Type B pancreatic cell (in vitro differentiated cells): ENCODE data around the gene COL25A1. TPM values are rescaled to one million over a fixed set of nuclear protein-coding genes. Genes with fewer than 3 reads are reported as not detected.

ENCODE experiments used
- DNase-seq: peaks from one replicate; pipeline ENCODE4 v3.0.0; 2021; ENCODE audit warnings: mixed read lengths; ENCODE audit not compliant: unreplicated experiment; ENCODE audit errors: extremely low spot score
- H3K27ac Mint-ChIP-seq: 2 replicates; pipeline ENCODE4 v1.8.0; 2021; ENCODE audit warnings: mild to moderate bottlenecking, mixed read lengths
- H3K27me3 Mint-ChIP-seq: 2 replicates; pipeline ENCODE4 v1.8.0; 2021; ENCODE audit warnings: mixed read lengths
- H3K36me3 Mint-ChIP-seq: 2 replicates; pipeline ENCODE4 v1.8.0; 2021; ENCODE audit warnings: mixed read lengths
- H3K4me1 Mint-ChIP-seq: one replicate; pipeline ENCODE4 v1.8.0; 2021; ENCODE audit warnings: mixed read lengths; ENCODE audit not compliant: unreplicated experiment
- H3K4me3 Mint-ChIP-seq: 2 replicates; pipeline ENCODE4 v1.8.0; 2021; ENCODE audit warnings: mild to moderate bottlenecking, mixed read lengths
- H3K9me3 Mint-ChIP-seq: 2 replicates; pipeline ENCODE4 v1.8.0; 2021; ENCODE audit warnings: mixed read lengths
- total RNA-seq: library from RNA; stranded (reverse); gene quantifications from 2 replicates; pipeline ENCODE4 v1.2.1, GENCODE V29; 2021; ENCODE audit warnings: low replicate concordance
- TF ChIP-seq, protein P1 (sequence below): fragments of 200-600 bp; sonication (generic); conservative IDR thresholded peaks from 2 replicates; pipeline ENCODE4 v1.5.0; 2021; ENCODE audit warnings: antibody characterized with exemption, mild to moderate bottlenecking

The COL25A1 gene
- total RNA-seq, 1 donor from 2014 or later: 9.2 TPM

DNA sequence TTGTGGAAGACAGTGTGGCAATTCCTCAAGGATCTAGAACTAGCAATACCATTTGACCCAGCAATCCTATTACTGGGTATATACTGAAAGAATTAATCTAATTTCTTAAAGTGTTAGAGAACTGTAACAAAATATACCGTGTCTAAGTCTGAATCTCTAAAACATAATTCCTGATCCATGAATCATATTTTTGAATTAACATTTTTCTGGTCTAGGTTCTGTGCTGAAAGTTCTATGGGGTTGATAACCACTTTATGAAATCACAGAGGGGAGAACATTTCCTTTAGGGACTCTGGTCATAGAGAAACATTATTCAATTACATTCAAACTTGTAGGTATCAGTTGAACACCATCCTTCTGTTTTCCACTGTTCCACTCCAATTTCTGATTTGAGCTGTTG lies 447.7 kb downstream of the COL25A1 start:
- no peak overlapping the region for H3K27ac Mint-ChIP-seq
- peaks cover 4% of the 10 kb centered on the region for H3K4me1 Mint-ChIP-seq
- no peaks in the 10 kb centered on the region for H3K36me3 Mint-ChIP-seq
- TF ChIP-seq, protein P1, sequence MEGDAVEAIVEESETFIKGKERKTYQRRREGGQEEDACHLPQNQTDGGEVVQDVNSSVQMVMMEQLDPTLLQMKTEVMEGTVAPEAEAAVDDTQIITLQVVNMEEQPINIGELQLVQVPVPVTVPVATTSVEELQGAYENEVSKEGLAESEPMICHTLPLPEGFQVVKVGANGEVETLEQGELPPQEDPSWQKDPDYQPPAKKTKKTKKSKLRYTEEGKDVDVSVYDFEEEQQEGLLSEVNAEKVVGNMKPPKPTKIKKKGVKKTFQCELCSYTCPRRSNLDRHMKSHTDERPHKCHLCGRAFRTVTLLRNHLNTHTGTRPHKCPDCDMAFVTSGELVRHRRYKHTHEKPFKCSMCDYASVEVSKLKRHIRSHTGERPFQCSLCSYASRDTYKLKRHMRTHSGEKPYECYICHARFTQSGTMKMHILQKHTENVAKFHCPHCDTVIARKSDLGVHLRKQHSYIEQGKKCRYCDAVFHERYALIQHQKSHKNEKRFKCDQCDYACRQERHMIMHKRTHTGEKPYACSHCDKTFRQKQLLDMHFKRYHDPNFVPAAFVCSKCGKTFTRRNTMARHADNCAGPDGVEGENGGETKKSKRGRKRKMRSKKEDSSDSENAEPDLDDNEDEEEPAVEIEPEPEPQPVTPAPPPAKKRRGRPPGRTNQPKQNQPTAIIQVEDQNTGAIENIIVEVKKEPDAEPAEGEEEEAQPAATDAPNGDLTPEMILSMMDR: no peak
- H3K27me3 Mint-ChIP-seq: peaks cover 3% of the 10 kb centered on the region
- no peaks in the 10 kb centered on the region for H3K9me3 Mint-ChIP-seq
- no peak for DNase-seq
- H3K4me3 Mint-ChIP-seq: no peak overlapping the region

DNA sequence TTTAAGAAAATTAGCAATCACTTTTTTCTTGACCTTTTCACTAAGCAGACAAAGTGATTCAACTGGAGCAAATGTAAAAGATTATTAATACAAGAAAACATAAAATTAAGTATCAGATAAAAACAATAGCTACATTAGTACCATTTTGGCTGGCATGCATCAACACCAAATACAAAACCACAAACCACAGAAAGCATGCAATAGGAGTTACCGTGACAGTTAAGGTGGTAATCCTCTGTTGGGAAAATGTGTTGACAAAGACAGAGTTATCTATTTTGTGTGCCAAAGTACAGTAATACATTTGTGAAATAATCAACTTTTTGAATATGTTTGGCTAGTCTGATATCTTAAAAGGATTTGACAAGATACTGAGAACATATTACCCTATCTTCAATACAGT lies 449.8 kb downstream of the COL25A1 start:
- Mint-ChIP-seq H3K4me1 (peaks cover 8% of the 10 kb centered on the region), H3K27me3 (no peaks in the 10 kb centered on the region), H3K36me3 (no peaks in the 10 kb centered on the region), H3K4me3 (no peak overlapping the region), H3K9me3 (no peaks in the 10 kb centered on the region), H3K27ac (no peak overlapping the region)
- DNase-seq: no peak
- TF ChIP-seq, protein P1: no peak

DNA sequence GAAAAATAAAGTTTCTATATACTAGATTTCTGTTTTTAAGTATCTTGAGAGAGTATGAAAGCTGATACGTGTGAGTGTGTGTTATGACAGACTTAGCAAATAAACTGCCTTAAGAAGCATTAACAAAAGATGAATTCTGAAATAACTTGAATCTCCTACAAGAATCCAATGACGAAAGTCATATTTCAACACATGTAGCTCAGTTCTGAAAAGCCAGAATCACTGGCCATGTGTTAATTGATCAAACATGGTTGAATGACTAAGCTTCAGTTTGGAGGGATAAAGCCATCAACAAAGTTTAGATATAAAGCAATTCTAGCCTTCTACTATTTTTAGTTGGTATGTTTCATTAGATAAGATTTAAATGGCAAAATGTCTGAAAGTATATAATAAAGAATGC lies 451.1 kb downstream of the COL25A1 start:
- Mint-ChIP-seq H3K4me1 (peaks cover 8% of the 10 kb centered on the region), H3K9me3 (no peaks in the 10 kb centered on the region), H3K27me3 (no peaks in the 10 kb centered on the region), H3K27ac (no peak overlapping the region), H3K36me3 (no peaks in the 10 kb centered on the region), H3K4me3 (no peak overlapping the region)
- TF ChIP-seq, protein P1: no peak
- no peak for DNase-seq

- H3K27ac Mint-ChIP-seq: no peak overlapping the region
- TF ChIP-seq, protein P1: no peak
- H3K4me3 Mint-ChIP-seq: no peak overlapping the region
- no peaks in the 10 kb centered on the region for H3K27me3 Mint-ChIP-seq
- no peaks in the 10 kb centered on the region for H3K9me3 Mint-ChIP-seq
- no peak for DNase-seq
- H3K4me1 Mint-ChIP-seq: peaks cover 8% of the 10 kb centered on the region
- H3K36me3 Mint-ChIP-seq: no peaks in the 10 kb centered on the region
Measured at GRCh38 chr4:108850219-108850649, 452.2 kb downstream of the COL25A1 start.

DNA sequence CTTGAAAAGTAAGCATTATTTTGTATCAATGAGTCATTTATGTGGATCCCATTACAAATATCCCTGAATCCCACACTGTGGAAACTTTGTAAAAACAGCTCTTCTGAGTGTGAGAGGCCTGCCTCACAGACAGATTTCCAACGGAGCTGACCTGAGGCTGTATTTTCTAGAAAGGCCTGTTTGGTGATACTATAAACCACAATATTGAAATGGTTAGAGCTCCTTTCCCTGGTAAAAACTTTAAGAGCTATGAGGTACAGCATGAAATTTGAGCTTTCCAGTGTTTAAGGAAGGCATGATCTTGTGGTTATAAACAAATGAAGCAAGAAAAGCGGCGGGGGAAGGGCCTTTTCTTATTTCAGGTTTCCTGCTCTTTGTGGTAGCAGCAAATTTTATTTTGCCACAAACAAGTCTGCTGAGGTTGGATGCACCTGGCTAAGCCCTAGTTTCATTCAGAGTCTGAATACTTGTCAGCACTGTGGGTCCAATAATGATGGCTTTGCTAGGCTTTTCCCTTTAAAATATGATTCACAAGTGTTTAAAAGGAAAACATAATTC lies 452.8 kb downstream of the COL25A1 start:
- TF ChIP-seq, protein P1: no peak
- Mint-ChIP-seq H3K4me3 (no peak overlapping the region), H3K9me3 (no peaks in the 10 kb centered on the region), H3K27me3 (no peaks in the 10 kb centered on the region), H3K27ac (no peak overlapping the region), H3K36me3 (no peaks in the 10 kb centered on the region), H3K4me1 (peaks cover 8% of the 10 kb centered on the region)
- no peak for DNase-seq

- H3K4me1 Mint-ChIP-seq: peaks cover 8% of the 10 kb centered on the region
- H3K9me3 Mint-ChIP-seq: no peaks in the 10 kb centered on the region
- DNase-seq: no peak
- H3K27me3 Mint-ChIP-seq: peaks cover 2% of the 10 kb centered on the region
- H3K27ac Mint-ChIP-seq: no peak overlapping the region
- H3K4me3 Mint-ChIP-seq: no peak overlapping the region
- no peaks in the 10 kb centered on the region for H3K36me3 Mint-ChIP-seq
- TF ChIP-seq, protein P1: no peak
Measured at GRCh38 chr4:108846568-108846967, 455.9 kb downstream of the COL25A1 start.
